GM18909 (cell line): Measurements from ENCODE around the gene AGBL1.
"Not testable (repeated sequence)": the region's sequence is repeated elsewhere in the genome, so short reads cannot be mapped to it uniquely, and the experiment has no call there.

Source experiments
- ATAC-seq: cut with Tn5 transposase; IDR thresholded peaks from one replicate; pipeline ENCODE4 v1.9.1; 2021; ENCODE audit warnings: mild to moderate bottlenecking; ENCODE audit not compliant: unreplicated experiment, poor library complexity

The AGBL1 gene

DNA sequence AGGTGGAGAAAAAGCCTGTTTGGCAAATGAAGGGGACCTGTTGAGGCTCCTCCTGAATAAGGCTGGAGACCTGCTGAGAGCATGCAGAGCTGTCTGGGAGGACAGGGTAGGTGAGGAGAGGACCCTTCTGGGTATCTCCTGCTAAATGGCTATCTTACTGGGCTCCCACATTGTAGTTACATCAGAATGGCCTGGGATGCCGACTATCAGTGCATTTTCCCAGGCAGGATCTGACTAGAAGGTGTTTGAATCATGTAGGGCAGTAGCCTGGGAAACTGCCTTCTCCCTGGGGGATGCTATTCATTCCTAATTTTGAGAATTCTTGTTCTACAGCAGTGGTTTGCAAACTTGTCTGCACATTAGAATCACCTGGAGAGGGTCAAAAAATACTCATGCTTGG lies 631 bp downstream of the AGBL1 start:
- no peak for ATAC-seq

DNA sequence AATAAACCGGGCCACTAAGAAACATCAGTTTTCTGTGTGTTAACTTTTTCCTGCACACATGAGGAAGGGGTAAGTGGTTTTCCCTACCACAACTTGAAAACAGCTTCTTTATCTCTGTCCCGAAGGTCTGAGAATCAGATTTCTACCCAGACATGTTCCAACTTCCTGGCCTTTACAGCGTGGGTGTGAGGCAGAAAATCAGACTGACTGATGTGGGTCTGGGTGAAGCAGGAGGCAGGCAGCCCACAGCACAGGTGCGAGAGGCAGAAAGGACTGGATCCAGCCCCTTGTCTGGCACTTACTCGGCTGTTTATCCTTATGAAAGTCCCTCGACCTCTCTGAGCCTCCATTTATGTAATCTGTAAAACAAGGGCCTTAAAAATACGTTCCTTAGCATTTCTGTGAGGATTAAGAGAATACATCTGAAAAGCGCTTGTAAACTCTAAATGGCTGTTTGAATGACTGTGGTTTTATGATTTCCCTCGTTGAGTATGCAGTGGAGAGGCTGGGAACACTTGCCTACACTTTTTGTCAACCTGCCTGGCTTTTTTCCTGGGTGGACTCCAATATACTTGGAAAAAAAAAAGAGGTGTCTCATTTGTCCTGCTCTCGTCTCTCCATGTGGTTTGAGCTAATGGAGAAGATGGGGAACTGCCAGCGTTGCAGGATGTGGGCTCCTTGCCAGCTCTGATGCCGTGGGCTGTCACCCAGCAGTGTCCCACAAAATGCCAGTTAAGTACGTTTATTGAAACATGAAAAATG lies 3.1 kb downstream of the AGBL1 start:
- no peak for ATAC-seq

DNA sequence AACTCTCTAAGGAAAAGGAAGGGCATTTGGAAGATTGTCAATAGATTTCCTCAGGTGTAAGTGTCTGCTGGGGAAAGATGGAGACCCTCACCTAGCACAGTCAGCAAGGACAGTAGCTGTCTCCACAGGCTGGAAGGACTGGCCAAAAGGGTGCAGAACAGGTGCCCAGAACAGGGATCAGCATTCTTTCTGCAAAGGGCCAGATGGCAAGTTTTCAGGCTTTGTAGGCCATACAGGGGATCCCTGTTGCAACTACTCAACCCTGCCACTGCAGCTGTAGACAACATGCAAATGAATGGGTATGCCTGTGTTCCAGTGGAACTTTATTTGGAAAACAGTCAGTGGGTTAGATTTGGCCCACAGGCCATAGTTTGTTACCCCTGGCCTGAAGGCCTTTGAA lies 8.1 kb downstream of the AGBL1 start:
- ATAC-seq: no peak

DNA sequence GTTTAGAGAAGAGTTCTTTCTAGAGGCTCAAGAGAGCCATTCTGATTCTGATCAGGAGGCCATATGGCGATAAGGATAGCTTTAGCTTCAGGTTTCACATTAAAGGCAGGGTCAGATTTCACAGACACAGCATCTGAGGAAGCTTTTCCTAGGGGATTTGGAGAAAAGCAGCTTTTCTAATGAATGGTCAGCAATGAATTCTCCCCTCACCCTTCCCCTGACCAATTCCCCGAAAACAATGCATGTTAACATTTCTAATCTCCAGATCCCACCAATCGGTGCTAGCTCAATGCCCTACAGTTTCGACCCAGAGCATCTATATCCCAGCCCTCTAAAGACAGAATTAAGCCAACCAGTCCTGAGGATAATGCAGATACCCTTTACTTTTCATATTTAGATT lies 9.8 kb downstream of the AGBL1 start:
- no peak for ATAC-seq

DNA sequence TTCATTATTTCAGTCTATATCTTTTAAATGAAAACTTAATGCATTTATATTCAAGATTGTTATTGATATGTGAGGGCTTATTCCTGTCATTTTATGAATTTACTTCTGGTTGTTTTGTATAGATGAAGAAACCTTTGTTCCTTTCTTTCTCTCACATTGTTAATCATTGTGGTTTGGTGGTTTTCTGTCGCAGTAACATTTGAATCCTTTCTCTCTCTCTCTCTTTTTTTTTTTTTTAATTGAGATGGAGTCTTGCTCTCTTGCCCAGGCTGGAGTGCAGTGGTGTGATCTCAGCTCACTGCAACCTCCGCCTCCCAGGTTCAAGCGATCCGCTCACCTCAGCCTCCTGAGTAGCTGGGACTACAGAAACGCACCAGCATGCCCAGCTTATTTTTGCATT lies 22.1 kb downstream of the AGBL1 start:
- ATAC-seq: no peak

DNA sequence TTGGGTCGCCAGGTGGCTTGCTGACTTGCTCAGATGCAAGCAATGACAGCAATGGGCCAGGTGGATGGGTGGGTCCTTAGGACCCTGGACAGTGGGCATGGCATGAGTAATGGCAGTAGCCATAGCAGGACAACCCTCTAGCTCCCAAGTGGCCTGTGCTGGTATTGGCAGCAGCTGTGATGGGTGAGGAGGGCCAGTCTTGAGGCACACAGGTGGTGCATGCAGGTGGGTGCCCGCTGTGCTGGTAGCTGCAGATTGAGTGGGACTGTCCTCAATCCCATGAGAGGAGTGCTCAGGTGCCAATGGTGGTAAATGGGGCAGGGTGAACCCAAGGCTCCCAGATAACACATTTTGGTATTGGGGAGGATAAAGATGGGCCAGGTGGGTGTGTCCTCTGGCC lies 24.2 kb downstream of the AGBL1 start:
- ATAC-seq: no peak

DNA sequence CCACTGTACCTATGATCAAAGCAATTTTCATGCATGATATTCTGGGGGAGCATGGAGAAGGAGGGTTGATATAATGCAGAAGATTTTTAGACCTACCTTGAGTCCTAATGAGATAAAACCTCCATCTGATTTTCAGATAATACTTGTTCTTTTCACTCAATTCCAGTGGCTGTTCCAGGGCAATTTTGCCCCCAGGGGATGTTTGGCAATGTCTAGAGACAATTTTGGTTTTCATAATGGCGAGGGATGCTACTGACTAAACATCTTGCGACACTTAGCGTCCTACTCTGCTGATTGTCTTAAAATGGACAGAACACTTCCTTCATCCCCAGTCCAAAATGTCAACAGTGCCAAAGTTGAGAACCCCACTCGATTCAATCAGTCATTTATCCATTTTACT lies 26.6 kb downstream of the AGBL1 start:
- ATAC-seq: no peak

DNA sequence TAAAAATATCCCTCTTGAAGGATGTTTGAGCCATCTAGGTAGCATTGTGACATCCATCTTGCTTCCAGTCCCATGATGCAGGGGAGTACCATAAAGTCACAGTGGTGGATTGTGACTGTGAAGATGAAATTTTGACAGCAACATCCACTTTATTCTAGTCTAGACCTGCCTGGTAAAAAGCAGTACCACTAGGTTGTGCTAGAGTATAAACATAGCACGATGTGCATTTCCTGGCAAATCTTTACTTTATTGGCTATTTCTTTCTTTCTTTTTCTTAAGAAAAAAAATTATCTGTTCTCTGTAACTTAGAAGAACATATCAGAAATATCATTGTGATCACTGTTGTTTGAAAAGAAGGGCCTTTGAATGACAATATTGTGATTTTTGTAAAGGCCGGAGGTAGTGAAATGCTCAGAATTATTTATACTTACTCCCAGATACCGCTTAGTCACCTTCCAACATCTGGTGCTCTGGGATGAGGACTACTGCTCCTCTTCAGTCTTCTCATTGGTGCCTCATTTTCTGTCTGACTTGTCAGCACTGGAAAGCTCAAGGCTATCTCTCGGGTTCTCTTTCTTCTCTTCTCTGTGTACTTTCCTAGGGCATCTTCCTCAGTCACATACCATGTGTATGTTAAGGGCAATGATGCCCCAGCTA lies 35.6 kb downstream of the AGBL1 start:
- ATAC-seq: no peak

DNA sequence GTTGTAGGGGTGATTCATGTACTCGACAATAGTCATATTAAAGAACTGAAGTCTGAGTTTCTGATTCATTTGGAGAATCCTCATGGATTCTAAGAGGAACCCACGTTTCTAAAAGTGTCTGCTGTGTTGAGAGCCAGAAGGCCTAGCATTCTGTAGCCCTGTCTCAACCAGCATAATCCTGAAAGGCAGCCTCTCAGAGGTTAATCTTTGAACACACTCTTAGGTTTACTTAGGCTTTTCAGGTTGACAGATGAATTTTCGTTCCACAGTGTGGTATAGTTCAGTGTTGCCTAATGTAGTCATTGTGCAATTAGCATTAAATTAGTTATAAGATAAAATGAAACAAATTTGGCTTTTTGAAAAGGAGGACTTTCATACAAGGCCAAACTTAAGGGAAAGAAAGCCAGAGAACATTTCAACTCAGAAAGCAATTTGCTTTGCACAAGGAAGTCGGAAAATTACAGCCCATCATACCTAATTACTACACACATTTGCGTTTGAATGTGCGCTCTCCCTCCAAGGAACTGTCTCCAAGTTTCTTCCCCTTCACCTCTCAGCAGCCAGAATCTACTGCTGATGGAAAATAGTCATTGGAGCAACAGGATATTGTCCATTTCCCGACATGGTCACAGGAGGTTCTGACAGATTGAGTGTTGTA lies 42.0 kb downstream of the AGBL1 start:
- no peak for ATAC-seq

DNA sequence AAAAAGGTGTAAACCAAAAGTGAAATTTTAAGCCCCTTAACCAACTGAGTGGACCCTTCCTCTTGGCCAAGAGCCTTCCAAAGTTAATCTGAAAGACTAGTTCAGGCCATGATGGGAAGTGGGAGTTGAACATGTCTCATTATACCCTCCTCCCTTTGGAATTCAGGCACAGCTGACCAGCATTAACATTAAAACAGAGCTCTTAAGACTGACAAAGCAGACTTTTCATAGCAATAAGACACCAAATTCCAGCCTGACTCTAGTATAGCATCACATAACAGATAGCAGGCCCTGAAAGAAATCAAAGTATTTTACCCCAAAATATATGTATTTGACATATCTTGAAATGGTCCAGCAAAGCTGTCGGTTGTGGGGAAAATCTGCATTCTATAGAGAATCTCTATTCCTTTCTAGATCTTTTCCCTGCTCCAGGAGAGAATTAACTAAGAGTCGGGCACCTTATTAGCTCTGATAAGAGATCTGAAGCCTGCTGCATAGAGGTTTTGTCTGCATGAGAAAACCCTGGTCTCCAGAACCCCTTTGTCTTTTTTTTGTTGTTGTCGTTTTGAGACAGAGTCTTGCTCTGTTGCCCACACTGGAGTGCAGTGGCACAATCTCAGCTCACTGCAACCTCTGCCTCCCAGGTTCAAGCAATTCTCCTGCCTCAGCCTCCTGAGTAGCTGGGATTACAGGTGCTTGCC lies 43.2 kb downstream of the AGBL1 start:
- ATAC-seq: not testable (repeated sequence)

DNA sequence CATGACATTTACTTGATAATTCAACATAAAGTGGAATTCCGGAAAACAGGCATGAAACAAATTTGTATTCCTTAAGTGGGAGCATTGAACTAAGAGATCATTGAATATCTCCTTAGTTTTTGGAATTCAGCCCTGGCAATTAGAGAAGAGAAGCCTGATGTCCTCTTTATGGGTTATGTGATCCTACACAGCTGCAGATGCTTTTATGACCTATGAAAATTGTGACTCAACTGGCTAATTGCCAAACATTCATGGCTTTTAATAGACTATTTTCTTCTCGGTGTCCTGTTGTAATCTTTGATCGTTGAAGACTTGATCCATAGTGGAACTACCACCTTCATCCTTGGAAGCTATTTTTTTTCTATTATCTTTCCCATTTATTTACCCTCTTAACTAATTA lies 46.1 kb downstream of the AGBL1 start:
- ATAC-seq: no peak

DNA sequence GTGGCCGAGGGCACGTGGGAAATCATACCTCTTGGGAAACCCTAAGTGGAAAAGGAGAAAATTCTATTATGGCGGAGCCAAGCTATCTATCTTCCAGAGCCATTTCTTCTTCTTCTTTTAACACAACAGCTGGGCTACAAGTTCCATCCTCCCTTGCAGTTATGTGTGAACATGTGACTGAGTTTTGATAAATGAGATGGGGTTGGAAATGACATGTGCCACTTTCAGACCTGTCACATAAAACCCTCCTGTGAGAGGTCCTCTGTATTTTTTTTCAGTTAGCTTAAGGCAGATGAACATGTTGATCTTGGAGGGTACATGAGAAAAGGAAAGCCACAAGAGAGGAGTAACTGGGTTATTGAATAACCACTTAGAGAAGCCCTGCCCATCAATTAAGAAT lies 47.9 kb downstream of the AGBL1 start:
- ATAC-seq: no peak

DNA sequence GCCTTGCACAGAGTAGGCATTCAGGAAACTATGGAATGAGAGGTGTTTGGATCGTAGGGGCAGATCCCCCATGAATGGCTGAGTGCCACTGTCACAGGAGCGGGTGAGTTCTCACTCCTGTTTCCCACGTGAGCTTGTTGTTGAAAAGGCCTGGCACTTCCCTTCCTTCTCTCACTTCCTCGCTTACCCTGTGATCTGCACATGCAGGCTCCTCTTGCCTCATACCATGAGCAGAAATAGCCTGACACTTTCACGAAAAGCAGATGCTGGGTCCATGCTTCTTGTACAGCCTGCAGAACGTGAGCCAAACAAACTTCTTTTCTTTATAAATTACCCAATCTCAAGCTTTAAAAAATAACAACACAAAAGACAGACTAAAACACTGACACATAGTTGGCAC lies 55.4 kb downstream of the AGBL1 start:
- ATAC-seq: no peak

DNA sequence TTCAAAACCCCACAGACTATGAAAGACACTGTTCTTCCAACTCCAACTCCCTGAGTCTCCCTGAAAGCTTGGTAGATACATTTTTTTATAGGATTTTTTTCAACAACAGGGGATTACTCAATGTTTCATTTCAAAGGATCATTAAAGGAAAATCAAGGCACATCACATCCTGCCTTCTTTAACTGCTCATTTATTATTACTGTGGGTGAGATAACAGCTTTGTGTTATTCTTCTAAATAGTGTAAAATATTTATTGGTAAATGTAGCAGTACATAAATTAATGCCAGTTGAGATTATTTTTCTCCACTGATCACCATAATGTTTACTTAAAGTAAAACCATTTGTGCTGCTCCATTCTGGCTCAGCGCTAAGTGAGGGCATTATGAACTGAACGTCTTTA lies 57.2 kb downstream of the AGBL1 start:
- ATAC-seq: no peak

DNA sequence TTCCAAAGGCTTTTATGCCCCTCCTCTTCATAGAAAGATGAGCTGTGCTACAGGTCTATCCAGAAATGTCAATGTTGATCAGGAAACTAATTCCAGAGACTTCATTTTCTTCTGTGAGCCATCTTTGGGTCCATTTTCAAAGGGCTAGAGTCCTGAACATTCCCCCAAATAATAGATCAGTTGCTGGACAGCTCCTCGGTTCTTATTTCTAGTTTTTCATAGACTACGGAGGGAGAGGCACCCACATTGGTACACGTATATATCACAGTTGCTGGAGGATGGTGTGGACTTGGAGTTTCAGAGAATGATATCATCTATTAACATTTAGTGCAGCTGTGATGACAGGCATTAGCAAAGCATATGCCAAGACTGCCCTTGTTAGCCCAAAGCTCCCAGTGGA lies 59.1 kb downstream of the AGBL1 start:
- no peak for ATAC-seq

DNA sequence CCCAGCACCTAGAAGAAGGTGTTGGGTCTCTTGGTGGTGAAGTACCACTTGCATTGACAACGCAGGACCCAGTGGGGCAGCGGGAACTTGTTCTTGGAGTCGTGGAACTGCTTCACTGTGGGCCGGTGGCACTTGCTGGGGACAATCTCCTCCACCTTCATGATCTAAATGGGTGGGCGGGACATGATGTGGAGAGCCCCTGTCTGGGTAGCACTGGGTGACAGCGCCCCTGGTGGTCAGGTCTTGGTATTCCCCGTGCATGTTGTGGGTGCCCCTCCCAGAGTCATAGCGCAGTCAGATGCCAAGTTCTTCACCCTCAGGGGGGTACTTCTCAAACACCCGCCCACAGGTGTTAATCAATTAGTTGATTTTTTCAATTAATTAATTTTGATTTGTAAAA lies 60.2 kb downstream of the AGBL1 start:
- no peak for ATAC-seq

DNA sequence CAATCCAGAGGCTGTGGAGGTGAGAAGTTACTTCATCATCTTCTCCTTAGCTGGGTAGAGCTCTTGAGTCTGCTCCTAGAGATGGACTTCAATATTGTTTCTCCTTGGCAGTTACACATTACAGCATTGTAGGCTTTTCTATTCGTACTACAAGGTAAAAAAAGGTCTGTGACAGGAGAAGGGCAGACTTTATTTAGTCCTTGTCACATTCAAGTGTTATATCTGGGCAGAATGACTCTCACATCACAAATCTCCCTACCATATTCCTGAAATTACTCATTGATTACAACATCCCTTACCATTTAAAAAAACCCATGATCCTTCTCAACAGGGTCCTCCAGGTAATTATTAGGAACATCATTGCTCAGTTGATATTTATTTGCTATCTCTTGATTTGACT lies 75.0 kb downstream of the AGBL1 start:
- no peak for ATAC-seq

DNA sequence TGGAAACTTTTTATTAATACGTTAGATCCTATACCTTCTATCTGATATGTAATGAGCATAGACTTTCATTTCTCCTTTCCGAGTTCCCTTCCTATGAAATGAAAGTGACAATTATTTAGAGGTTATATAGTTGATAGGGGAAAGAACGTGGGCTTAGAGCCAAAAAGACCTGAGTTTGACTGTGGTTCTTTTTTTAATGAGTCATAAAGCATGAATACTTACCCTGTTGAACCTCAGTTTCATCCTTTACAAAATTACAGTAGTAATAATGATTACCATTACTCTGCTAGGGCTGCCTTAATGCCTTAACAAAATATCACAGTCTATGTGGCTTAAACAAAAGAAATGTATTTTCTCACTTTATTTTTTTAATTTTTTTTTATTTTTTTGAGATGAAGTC lies 75.9 kb downstream of the AGBL1 start:
- no peak for ATAC-seq

DNA sequence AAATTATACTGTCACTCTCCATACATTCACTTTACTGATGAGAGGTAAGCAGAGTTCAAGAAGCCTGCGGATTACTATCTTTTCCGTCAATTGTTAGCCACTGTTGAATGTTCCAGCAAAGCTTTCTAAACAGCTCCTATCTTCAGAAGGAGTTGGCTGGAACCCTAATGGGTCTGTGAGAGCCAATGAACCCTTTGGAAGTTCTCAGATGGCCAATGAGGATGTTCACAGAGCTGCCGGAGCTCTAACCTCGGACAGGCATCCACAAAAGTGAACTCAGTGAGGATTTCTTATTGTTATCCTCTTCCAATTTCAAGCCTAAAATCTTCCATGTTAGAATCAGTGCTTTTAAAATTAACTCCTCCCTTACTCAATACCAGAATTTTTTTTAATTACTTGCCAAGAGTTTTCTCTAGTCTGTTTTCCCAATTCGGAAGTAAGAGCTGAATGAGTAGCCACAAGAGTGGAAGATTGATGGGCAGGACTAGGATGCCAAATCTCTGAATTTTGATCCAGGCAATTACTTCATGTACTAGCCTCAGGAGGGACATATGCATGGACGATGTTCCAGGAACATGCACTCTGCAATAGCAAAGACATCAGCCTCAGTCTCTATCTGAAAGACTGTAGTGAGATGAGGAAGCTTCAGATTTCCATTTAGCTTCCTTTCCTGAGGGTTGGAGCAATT lies 78.1 kb downstream of the AGBL1 start:
- no peak for ATAC-seq

DNA sequence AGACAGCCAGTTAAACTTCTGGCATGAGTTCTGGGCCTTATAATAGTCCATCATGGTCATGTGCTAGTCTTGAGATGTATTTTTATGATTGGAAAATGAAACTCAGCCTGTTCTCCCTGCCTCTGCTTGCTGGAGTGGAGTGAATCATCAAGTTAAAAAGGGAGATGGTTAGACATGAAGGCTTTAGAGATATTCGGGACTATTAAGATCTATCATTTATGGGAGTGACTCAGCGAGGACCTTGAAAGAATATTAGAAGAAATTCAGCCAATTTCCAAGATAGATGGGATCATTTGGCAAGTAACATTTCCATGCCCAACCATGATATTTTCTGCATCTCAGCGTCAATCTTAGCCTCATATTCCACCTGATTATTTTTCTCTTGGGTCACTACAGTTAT lies 79.8 kb downstream of the AGBL1 start:
- ATAC-seq: no peak

DNA sequence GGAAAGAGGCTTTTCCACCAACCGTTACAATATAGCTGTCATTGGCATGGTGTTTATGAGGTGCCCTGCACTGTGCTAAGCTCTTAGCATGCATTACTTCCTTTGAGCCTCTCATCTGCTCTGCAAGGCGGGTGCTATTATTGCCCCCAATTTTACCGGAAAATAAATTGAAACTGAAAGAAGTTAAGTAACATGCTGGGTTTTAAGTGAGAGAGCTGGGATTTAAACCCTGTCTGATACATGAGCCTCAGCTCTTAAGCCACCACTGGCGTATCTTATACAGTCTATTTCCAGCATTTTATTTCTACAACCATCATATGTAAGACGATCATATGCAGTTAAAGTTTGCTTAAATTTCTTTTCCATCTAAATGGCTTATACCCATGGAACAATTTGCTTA lies 81.6 kb downstream of the AGBL1 start:
- ATAC-seq: no peak
